ENCODE results near the gene TASP1.
"Not testable (repeated sequence)": the region's sequence is repeated elsewhere in the genome, so short reads cannot be mapped to it uniquely, and the experiment has no call there.

The TASP1 gene

GRCh38 chr20:13487202-13487601, 151.5 kb downstream of the TASP1 start:
- no peak for DNase-seq

- DNase-seq, result no peak
Measured at GRCh38 chr20:13486694-13487093, 152.0 kb downstream of the TASP1 start.

- DNase-seq, result no peak
Measured at GRCh38 chr20:13485576-13485975, 153.2 kb downstream of the TASP1 start.

GRCh38 chr20:13485019-13485418, 153.7 kb downstream of the TASP1 start:
- DNase-seq, result not testable (repeated sequence)

- DNase-seq, result not testable (repeated sequence)
Measured at GRCh38 chr20:13483472-13483871, 155.3 kb downstream of the TASP1 start.

GRCh38 chr20:13478366-13478765, 160.4 kb downstream of the TASP1 start:
- DNase-seq, result no peak

- no peak for DNase-seq
Measured at GRCh38 chr20:13474467-13474866, 164.3 kb downstream of the TASP1 start.

GRCh38 chr20:13469262-13469661, 169.5 kb downstream of the TASP1 start:
- DNase-seq, result no peak

- no peak for DNase-seq
Measured at GRCh38 chr20:13468166-13468565, 170.6 kb downstream of the TASP1 start.

GRCh38 chr20:13464702-13465101, 174.0 kb downstream of the TASP1 start:
- no peak for DNase-seq

- DNase-seq, result no peak
Measured at GRCh38 chr20:13461849-13462458, 176.8 kb downstream of the TASP1 start.

GRCh38 chr20:13458860-13459451, 179.8 kb downstream of the TASP1 start:
- no peak for DNase-seq

- DNase-seq, result no peak
Measured at GRCh38 chr20:13457487-13457886, 181.2 kb downstream of the TASP1 start.

GRCh38 chr20:13455713-13456112, 183.0 kb downstream of the TASP1 start:
- DNase-seq, result no peak

GRCh38 chr20:13453367-13453766, 185.4 kb downstream of the TASP1 start:
- no peak for DNase-seq

- no peak for DNase-seq
Measured at GRCh38 chr20:13452470-13453124, 186.1 kb downstream of the TASP1 start.

GRCh38 chr20:13449868-13450434, 188.8 kb downstream of the TASP1 start:
- no peak for DNase-seq

- DNase-seq, result no peak
Measured at GRCh38 chr20:13447385-13448180, 191.1 kb downstream of the TASP1 start.

- DNase-seq, result no peak
Measured at GRCh38 chr20:13443690-13444089, 195.0 kb downstream of the TASP1 start.

- no peak for DNase-seq
Measured at GRCh38 chr20:13442986-13443385, 195.7 kb downstream of the TASP1 start.

- no peak for DNase-seq
Measured at GRCh38 chr20:13441388-13441787, 197.3 kb downstream of the TASP1 start.

- no peak for DNase-seq
Measured at GRCh38 chr20:13436530-13436929, 202.2 kb downstream of the TASP1 start.

- no peak for DNase-seq
Measured at GRCh38 chr20:13432126-13432525, 206.6 kb downstream of the TASP1 start.
